BJ (cell line): ENCODE results near the gene ACVR2B. TPM values are rescaled to one million over a fixed set of nuclear protein-coding genes. Genes with fewer than 3 reads are reported as not detected.

Experiments used
- CTCF ChIA-PET: fragments of 350-600 bp; formaldehyde crosslinking; extraction: SDS; loops from one replicate; lab custom pipeline; 2021; ENCODE audit warnings: antibody characterized with exemption, inconsistent platforms; lab: Yijun Ruan, JAX
- POLR2A ChIA-PET: fragments of 300-600 bp; sonication (Branson Sonifier 250); formaldehyde crosslinking; extraction: SDS; loops from one replicate; lab custom pipeline; 2021; ENCODE audit warnings: antibody characterized with exemption; lab: Charles Lee
- DNase-seq: peaks from one replicate; pipeline ENCODE4 v3.0.0-alpha.2; 2011; ENCODE audit warnings: low read depth
- H3K27me3 ChIP-seq: 2 replicates; pipeline ENCODE4 v1.6.0; 2011; ENCODE audit warnings: low read length; ENCODE audit not compliant: control insufficient read depth, insufficient read depth
- H3K36me3 ChIP-seq: 2 replicates; pipeline ENCODE4 v1.5.1; 2011; ENCODE audit warnings: low read length; ENCODE audit not compliant: control insufficient read depth, insufficient read depth
- H3K4me3 ChIP-seq: 2 replicates; pipeline ENCODE4 v1.5.1; 2011; ENCODE audit warnings: low read depth, mild to moderate bottlenecking, control low read depth, low read length
- CTCF ChIP-seq: IDR thresholded peaks from 2 replicates; pipeline ENCODE4 v1.5.1; 2011; ENCODE audit warnings: low read depth, mild to moderate bottlenecking, control low read depth, inconsistent platforms, low read length, moderate library complexity; ENCODE audit not compliant: insufficient read depth
- polyA plus RNA-seq: library from polyadenylated mRNA; depleted of rRNA; stranded (reverse); fragments of >200 nt; gene quantifications from 2 replicates; pipeline ENCODE4 v1.2.3, GENCODE V29; 2011

Gene ACVR2B
- polyA plus RNA-seq, 1 experiment: 1.6 TPM

DNA sequence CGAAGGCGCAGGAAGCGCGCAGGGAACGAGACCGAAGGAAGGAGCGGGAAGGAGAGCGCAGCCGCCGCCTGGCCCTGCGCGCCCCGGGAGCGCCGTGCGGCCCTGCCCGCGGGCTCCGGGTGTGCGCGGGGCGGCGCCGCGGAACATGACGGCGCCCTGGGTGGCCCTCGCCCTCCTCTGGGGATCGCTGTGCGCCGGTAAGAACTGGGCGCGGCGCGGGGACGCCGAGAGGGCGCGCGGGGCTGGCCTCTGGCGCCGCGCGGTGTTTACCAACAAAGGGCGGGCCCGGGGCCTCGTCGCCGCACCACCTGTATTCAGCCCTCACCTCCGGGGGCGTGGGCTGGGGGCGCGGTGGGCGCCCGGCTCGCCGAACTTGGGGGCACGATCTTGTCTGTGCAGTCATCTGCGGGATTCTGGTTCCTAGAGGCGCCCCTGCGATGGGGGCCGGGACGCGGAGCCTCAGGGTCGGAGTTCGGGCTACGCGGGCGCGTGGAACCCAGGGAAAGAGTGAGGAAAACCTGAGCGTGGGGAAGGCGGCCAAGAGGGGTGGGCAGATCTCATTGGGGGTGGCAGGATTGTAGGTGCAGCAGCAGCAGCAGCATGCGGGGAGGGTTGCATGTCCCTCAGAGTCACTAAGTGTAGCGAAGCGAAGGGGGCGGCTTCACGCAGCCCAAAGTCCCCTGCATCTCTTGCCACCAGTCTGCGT is 641 bp downstream of the ACVR2B start:
- POLR2A ChIA-PET: no interaction called here
- no peak for TF ChIP-seq CTCF
- Histone ChIP-seq H3K36me3 (no peaks in the 10 kb centered on the region), H3K4me3 (peak overlapping the region; percentile 69), H3K27me3 (no peaks in the 10 kb centered on the region)
- CTCF ChIA-PET: interaction anchor here (2.2 to 3.0 kb wide), 2 partner anchors 25 to 108 kb away, joined by 6 to 13 read pairs; partner anchors contain the start of gene XYLB
- DNase-seq: no peak

- no peak for DNase-seq
- H3K4me3 ChIP-seq: peak overlapping the region; percentile 69
- no peaks in the 10 kb centered on the region for H3K27me3 ChIP-seq
- ChIA-PET CTCF (interaction anchor here (0.9 to 3.0 kb wide), 4 partner anchors 25 to 111 kb away, joined by 3 to 13 read pairs (median 5); partner anchors contain the start of genes EXOG and XYLB), POLR2A (interaction anchor here (0.5 kb wide), 1 partner anchor 12 kb away, joined by 5 read pairs; no protein-coding TSS in a partner anchor)
- no peaks in the 10 kb centered on the region for H3K36me3 ChIP-seq
- no peak for TF ChIP-seq CTCF
These were observed 1.4 kb downstream of the ACVR2B start for GRCh38 chr3:38454884-38455638.

DNA sequence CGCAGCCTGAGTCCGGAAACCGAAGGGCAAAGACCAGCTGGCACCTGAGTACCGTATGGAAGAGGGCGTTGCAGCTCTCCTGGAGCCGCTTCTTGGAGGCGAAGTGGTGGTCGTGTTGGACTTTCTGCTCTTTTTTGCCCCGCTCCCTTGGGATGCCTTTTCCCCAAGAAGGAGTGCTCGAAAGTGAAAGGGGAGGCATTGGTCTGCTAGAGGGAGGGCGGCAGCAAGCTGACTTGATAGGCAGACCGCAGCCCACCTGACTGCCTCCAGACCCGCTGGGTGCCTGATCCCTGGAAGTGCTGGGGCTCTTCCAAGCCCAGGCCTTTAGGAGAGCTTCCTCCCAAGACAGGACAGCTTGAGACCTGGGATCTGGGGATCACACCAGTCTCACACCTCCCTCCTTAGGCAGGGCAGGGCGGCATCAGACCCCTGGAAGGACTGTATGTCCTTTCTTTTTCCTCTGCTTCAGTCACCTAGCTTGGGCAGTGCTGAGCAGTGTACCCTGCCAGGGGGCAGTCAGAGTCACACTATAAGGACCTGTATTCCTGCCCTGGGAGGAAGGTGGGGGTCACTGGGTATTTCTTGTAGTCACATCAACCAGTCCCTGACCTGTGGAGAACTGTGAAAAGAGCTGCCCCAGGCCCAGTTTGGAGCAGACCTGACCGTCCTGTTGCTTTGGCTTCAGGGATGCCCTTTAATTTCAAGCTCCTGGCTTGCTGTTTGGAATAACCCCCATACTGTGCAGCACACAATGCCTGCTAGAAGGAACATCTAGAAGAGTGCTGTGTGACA is 2.1 kb downstream of the ACVR2B start:
- POLR2A ChIA-PET: interaction anchor here (0.5 kb wide), 1 partner anchor 13 kb away, joined by 5 read pairs; no protein-coding TSS in a partner anchor
- Histone ChIP-seq H3K27me3 (no peaks in the 10 kb centered on the region), H3K4me3 (peak overlapping the region; percentile 69), H3K36me3 (no peaks in the 10 kb centered on the region)
- CTCF ChIA-PET: interaction anchor here (0.9 to 3.0 kb wide), 5 partner anchors 24 to 112 kb away, joined by 3 to 13 read pairs (median 4); partner anchors contain the start of genes EXOG and XYLB
- no peak for DNase-seq
- no peak for TF ChIP-seq CTCF

GRCh38 chr3:38457111-38458003 is 3.7 kb downstream of the ACVR2B start:
- Histone ChIP-seq H3K4me3 (no peak overlapping the region), H3K36me3 (no peaks in the 10 kb centered on the region), H3K27me3 (no peaks in the 10 kb centered on the region)
- ChIA-PET POLR2A (no interaction called here), CTCF (interaction anchor here (1.2 to 3.0 kb wide), 2 partner anchors 35 to 111 kb away, joined by 3 to 13 read pairs; partner anchors contain the start of gene XYLB)
- no peak for DNase-seq
- TF ChIP-seq CTCF: no peak
